Measurements from ENCODE around the gene FAM110A.
"Not testable (repeated sequence)": the region's sequence is repeated elsewhere in the genome, so short reads cannot be mapped to it uniquely, and the experiment has no call there.

The FAM110A gene

DNA sequence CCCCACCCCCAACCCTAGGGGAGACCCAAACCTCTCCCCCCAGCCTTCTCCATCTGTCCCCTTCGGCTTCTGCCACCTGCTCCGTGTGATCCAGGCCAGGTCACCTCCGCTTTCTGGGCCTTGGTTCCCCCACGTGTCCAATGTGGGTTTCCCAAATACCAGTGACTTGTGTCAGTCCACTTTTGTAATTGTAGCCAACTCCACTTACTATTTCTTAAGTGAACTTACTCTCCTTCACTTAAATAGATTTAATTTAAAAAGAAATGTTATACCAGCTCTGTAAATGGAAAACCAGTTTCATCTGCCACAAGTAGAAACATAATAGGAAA is 10.0 kb upstream of the FAM110A start:
- no peak for DNase-seq (ENCODE audit: low read depth in 2 of 2)

- no peak for DNase-seq (ENCODE audit: low read depth in 2 of 2)
Observed at GRCh38 chr20:824490-824889, 9.0 kb upstream of the FAM110A start.

DNA sequence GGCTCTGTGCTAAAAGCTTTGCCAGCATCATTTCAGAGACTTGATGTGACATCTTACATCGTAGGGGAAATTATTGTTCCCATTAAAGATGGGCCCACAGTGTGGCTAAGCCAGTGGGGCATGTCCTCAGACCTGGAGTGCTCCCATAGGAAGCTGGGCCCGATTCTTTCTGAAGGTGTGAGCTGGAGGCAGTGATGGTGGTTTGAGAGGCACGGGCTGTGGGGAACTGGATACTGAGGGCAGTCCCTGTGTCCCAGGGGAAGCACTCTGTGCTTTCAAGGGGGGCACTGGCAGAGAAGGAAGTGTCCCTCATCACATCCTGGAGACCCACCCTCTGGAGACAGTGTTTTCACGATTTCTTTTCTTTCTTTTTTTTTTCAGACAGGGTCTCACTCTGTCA is 8.6 kb upstream of the FAM110A start:
- DNase-seq (ENCODE audit: low read depth in 2 of 2), result no peak

DNA sequence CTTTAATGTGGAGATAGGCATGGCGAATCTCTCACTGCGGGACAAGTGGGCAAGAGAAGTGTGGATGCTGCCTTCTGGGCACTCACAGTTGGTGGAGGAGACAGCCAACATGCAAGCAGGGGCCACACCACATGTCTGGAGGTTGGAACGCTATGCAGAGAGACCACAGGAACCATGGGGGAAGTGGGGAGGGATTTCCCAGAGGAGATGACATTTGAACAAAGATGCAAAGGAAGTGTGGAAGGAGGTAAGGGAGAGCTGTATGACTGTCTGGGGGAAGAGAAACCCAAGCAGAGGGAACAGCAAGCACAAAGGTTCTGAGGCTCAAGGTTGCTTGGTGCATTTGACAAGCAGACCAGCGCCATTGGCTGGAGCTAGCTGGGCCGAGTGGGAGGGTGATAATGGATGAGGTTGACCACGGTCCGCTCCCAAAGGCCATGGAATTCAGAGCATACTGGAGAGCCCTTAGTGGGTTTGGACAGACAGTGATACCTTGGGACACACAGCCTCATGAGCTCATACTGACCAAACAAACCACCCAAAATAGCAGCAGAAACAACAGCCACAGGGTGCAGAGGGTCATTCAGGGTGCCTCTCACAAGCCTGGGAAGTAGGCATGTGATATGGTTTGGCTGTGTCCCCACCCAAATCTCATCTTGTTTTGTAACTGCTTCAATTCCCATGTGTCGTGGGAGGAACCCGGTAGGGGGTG is 7.6 kb upstream of the FAM110A start:
- DNase-seq (ENCODE audit: low read depth in 2 of 2), result no peak

GRCh38 chr20:826695-827323 is 6.7 kb upstream of the FAM110A start:
- DNase-seq (ENCODE audit: low read depth in 2 of 2), result no peak

DNA sequence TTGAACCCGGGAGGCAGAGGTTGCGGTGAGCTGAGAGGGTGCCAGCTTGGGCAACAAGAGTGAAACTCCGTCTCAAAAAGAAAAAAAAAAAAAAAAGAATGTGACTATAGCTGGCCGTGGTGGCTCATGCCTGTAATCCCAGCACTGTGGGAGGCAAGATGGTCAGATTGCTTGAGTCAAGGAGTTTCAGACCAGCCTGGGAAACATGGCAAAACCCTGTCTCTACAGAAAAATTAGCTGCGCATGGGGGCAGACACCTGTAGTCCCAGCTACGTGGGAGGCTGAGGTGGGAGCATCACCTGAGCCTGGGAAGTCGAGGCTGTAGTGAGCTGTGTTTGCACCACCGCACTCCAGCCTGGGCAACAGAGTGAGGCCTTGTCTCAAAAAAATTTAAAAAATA is 5.5 kb upstream of the FAM110A start:
- not testable (repeated sequence) for DNase-seq (ENCODE audit: low read depth in 2 of 2)

DNA sequence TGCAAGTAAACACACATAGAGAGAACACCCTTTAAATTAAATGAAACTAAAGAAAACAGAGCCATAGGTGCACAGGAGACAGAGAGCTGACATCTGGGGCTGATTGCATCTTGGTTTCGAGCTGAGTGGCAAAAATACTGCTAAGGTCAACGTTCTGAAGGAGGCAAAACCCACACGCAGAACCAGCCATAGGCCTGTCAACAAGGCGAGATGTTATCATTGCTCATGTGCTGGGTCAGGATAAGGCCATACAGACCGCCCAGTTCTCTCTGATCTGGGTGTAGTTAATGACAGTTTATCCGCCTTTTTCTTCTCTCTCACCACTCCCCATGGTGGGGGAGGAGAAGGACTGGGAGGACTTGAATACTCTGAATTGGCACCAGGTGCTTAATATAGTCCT is 4.5 kb upstream of the FAM110A start:
- no peak for DNase-seq (ENCODE audit: low read depth in 2 of 2)

GRCh38 chr20:829551-829950 is 4.0 kb upstream of the FAM110A start:
- no peak for DNase-seq (ENCODE audit: low read depth in 2 of 2)

GRCh38 chr20:830011-830521 is 3.4 kb upstream of the FAM110A start:
- DNase-seq (ENCODE audit: low read depth in 2 of 2), result no peak

GRCh38 chr20:831251-831650 is 2.3 kb upstream of the FAM110A start:
- no peak for DNase-seq (ENCODE audit: low read depth in 2 of 2)

GRCh38 chr20:831956-832355 is 1.6 kb upstream of the FAM110A start:
- no peak for DNase-seq (ENCODE audit: low read depth in 2 of 2)

DNA sequence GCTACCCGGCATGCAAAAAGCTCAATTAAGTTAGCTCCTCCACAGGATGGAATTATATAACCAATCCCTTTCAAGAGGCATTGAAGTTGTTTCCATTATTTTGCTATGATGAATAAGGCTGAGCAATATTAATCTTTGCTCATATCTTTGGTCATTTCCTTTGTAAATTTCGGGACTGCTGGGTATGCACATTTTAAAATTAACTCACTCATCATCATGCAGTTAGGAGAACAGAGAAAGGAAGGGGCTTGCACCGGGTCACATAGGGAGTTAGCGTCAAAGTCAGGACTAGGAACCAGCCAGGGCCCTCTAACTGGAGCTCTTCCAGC is 430 bp upstream of the FAM110A start:
- no peak for DNase-seq (ENCODE audit: low read depth in 2 of 2)

DNA sequence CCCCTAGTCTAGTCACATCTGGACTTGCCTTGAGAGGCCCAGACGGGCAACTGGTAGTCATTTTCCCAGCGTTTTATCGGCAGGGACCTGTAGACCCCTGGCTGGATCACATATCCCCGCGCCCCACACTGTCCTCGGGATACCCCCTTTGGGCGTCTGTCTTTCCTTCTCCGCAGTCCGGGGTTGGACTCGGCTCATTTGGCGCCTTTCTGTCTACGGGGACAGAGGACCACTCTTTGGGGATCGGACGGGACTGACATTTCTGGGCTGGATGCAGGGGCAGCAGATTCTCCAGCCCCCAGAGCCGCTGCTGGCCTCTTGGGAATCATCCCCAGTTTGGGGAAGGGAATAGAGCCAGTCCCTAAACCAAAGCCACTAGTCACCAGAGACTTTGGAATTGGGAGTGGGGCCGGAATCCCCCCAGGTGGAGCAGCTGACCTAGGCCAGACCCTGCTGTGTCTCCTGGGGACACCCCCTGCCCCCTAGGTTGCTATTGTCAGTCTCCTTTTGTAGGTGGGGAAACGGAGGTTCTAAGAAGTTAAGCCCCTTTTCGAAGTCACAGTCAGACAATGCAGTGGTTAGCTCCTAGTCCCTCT is 734 bp downstream of the FAM110A start:
- no peak for DNase-seq (ENCODE audit: low read depth in 2 of 2)

GRCh38 chr20:835608-836045 is 2.1 kb downstream of the FAM110A start:
- DNase-seq (ENCODE audit: low read depth in 2 of 2), result no peak

DNA sequence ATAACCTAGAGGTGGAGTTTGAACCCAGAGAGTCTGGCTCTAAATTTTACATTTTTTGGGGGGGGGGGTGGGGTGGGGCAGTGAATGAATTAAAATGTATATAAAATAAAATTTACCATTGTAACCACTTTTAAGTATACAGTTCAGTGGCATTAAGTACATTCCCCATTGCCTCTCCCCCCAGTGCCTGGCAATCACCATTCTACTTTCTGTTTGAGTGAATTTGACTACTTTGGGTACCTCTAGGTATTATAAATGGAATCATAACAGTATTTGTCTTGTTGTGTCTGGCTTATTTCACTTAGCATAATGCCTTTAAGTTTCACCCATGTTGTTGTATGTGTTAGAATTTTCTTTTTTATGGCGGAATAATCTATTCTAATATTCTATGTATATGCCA is 2.7 kb downstream of the FAM110A start:
- DNase-seq (ENCODE audit: low read depth in 2 of 2), result no peak

DNA sequence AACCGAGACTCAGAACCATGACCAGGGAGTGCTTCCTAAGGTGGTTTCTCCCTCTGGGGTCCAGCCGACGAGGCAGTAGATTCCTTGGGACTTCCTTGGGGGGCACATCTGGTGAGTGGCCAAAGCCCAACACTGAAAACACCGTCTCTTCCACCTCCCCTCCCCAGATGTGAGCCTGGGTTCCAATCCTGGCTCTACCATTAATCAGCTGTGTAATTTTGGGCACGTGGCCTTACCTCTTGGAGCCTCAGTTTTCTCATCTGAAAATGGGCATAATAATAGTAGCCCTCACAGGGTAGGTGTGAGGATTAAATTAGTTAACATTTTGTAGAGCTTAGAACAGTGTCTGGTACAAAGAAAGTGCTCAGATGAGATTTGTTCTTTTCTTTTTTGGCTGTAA is 5.5 kb downstream of the FAM110A start:
- DNase-seq (ENCODE audit: low read depth in 2 of 2), result no peak

DNA sequence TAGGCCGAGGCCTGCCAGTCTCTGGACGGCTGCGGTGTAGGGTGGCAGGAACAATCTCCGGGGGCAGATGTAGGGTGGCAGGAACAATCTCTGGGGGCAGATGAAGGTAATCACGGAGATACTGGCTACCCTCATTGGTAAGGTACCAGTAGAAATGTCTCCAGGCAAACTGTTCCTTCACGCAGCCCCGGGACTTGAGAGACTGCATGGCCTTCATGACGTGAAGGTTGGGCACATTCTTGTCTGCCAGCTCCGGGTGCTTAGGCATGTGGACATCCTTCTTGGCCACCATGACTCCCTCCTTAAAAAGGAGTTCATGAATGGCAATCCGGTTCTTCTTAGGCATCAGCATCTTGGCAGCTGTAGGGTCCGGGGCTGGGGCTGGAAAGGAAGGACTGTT is 6.1 kb downstream of the FAM110A start:
- no peak for DNase-seq (ENCODE audit: low read depth in 2 of 2)

DNA sequence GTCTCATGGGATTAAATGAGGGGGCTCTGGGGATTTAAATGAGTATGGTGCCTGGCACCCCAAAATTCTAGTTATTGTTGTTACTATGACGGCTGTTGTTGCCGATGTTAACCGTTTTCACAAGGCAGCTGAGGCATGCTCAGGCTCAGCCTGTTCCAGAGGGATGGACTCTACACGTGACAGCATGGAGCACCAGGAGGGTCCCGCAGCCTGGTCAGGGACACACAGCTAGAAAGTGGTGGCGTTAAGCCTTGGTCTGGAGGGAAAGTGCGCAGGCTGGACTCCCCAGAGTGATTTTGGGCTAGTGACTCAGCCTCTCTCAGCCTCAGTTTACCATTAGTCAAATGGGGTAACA is 7.0 kb downstream of the FAM110A start:
- DNase-seq (ENCODE audit: low read depth in 2 of 2), result no peak

- no peak for DNase-seq (ENCODE audit: low read depth in 2 of 2)
Observed at GRCh38 chr20:840858-841567, 7.5 kb downstream of the FAM110A start.

DNA sequence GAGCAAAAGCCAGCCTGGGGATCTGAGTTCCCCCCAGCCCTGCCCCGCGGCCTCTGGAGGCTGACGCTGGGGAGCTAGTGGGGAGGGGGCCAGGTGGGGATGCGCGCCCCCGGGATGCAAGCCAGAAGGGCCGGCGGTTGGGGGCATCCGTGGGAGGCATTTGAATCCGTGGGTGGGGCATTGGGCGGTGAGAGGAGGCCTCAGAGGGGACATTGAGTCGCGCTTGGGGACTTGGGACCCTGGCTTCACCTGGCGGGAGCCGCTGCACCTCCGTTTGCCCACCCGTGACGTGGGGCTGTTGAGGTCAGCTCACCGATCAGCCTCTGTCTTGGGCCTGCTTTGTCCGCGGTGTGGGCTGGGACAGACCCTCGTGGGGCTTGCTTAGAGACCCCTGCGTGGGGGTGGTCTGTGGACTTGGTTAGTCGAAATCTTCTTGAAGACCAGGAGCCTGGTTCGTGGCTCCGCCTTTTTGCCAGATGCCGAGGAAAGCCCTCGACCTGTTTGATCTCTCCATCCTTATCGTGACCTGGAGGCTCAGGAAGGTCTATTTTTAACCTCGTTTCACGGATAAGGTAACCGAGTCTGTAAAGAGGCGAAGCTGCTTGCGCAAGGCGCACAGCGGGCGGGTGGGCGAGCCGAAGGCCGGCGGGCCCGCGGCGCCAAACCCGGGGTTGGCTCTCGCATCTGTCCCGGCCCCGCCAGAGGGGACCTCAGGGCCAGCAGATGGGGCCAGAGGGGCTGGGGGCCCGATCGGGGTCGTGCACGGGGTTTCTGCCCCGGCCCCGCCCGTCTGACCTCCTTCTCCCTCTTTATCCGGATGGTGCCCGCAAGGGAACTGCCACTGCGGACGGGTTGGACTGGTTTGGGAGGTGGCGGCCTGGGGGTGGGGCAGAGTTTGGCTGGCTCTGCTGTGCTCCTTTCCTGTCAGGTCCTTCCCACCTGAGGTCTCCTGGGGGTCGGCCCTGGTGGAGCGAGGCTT is 8.3 kb downstream of the FAM110A start:
- no peak for DNase-seq (ENCODE audit: low read depth in 2 of 2)

DNA sequence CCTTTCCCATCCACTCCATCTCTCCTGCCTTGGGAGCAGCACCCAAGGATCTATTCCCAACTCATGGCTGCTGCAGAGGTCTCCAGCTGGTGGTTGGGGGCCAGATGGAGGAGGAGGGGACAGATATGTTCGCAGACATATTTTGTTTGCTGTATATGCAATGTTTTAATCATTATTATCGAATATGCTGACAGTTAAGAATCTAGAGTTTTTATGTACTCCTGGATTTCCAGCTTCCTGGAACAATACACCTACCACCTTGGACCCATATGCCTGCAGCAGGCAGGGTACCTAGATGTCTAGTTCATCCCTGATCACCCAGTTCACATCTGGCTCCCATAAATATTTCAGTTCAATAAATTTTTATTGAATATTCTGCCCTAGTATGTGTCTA is 9.0 kb downstream of the FAM110A start:
- no peak for DNase-seq (ENCODE audit: low read depth in 2 of 2)

DNA sequence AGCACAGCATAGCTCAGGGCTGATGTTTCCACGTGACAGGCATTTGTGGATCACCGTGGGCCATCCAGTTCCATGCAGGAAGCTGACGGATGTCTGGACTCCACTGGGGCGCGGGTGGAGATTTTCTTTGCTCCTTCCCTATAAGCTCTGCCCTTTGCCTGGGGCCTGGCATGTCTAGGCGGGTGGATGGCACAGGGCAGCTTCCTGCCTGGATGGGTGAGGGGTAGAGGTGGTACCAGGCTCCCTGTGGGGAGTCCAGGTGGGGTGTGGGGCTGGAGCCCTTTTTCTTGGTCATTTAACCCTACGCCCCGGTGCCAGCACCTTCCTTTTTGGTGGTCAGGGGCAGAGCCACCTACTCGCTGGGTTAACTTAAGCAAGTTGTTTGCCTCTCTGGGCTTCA is 10.4 kb downstream of the FAM110A start:
- no peak for DNase-seq (ENCODE audit: low read depth in 2 of 2)
